ENCODE results near the gene PLCL1.

DNA sequence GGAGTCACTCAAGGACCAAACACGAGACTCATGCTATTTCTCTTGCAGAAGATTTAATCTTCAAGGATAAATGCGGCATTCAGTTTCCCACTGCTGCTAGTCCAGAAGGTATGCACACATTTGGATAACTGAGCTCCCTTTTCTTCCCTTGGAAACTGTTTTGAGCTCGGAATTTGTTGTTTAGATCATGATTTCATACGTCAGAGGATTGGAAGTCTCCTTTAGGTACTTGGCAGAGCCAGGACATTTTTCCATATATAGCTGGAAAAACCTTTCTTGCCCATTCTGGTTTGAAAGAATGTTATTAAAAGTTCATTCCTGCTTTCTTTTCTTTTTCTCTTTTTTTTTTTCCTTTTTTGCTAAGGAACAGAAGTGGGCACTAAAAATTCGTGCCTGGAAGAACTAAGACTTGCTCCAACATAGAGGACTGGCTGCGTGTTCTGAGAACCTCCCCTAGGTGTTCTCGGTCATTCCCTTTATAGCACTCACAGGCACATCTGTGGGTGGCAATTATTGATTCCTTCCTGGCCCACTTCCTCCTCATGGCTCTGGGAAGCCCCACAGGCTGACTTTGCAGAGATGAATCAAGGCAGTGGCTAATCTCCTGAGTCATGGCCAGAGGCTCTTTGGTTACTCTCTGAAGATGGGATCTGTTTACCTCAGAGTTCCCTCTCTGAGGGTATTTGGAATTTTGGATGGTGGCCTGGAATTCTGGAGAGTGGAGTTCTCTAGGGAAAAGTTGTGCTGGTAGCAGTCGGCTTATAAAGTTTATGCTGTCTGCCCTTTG, 104.8 kb downstream of the PLCL1 start:
- TF ChIP-seq POLR2A (IDR thresholded peaks at IDR 0.05), result no peak
- TF ChIP-seq, protein P1, sequence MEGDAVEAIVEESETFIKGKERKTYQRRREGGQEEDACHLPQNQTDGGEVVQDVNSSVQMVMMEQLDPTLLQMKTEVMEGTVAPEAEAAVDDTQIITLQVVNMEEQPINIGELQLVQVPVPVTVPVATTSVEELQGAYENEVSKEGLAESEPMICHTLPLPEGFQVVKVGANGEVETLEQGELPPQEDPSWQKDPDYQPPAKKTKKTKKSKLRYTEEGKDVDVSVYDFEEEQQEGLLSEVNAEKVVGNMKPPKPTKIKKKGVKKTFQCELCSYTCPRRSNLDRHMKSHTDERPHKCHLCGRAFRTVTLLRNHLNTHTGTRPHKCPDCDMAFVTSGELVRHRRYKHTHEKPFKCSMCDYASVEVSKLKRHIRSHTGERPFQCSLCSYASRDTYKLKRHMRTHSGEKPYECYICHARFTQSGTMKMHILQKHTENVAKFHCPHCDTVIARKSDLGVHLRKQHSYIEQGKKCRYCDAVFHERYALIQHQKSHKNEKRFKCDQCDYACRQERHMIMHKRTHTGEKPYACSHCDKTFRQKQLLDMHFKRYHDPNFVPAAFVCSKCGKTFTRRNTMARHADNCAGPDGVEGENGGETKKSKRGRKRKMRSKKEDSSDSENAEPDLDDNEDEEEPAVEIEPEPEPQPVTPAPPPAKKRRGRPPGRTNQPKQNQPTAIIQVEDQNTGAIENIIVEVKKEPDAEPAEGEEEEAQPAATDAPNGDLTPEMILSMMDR (IDR thresholded peaks at IDR 0.05), result no peak

Measured in esophagus squamous epithelium (tissue), 4 donors.